ENCODE results near the gene TARDBP. TPM values are rescaled to one million over a fixed set of nuclear protein-coding genes. Genes with fewer than 3 reads are reported as not detected.
"Not testable (repeated sequence)": the region's sequence is repeated elsewhere in the genome, so short reads cannot be mapped to it uniquely, and the experiment has no call there.

The TARDBP gene
- polyA plus RNA-seq, 3 donors: 49.4 to 79.5 (median 61.4) TPM

DNA sequence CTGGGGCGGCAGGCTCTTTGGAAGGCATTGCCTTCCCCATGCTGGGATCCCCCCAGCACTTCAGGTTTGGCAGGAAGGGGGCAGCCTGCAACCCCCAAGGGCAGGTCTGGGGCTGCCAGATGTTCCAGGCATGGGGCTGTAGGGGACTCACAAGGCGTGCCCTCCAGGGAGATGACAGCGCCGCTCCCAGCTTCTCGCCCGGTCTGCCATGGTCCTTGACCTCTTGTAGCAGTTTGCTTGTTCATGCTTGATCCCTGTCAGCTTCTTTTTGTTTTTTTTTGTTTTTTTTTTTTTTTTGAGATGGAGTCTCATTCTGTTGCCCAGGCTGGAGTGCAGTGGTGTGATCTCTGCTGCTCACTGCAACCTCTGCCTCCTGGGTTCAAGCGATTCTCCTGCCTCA is 21.6 kb upstream of the TARDBP start:
- no peak for DNase-seq
- Histone ChIP-seq H3K4me1 (ENCODE audit: control insufficient read depth in 1 of 2, insufficient read depth in 2 of 2, low read length in 2 of 2) (no peaks in the 10 kb centered on the region), H4K20me1 (ENCODE audit: insufficient read depth, low read length) (no peaks in the 10 kb centered on the region), H2AFZ (ENCODE audit: insufficient read depth, low read depth, low read length, poor library complexity, severe bottlenecking) (no peak overlapping the region), H3K9ac (ENCODE audit: insufficient read depth, low read length, poor library complexity, severe bottlenecking) (no peak overlapping the region), H3K4me3 (replicated peaks in 1 of 3; ENCODE audit: low read depth in 2 of 3, low read length in 3 of 3) (no peak overlapping the region), H3K27ac (ENCODE audit: low read depth in 1 of 2, low read length in 2 of 2) (no peak overlapping the region), H3K36me3 (replicated peaks in 1 of 2; ENCODE audit: control insufficient read depth in 1 of 2, insufficient read depth in 2 of 2, low read length in 2 of 2) (no peaks in the 10 kb centered on the region), H3K9me3 (replicated peaks in 1 of 2; ENCODE audit: control insufficient read depth in 1 of 2, insufficient read depth in 1 of 2, low read length in 2 of 2) (no peaks in the 10 kb centered on the region), H3K4me2 (replicated peaks; ENCODE audit: extremely low read depth, low read length, poor library complexity, severe bottlenecking) (no peak overlapping the region), H3K27me3 (ENCODE audit: control insufficient read depth in 2 of 2, insufficient read depth in 2 of 2, low read length in 2 of 2) (no peaks in the 10 kb centered on the region), H3K79me2 (ENCODE audit: insufficient read depth, low read length) (no peaks in the 10 kb centered on the region)
- no peak overlapping the region for H3K27ac Mint-ChIP-seq
- H3K4me1 Mint-ChIP-seq: peaks cover 14% of the 10 kb centered on the region
- H3K36me3 Mint-ChIP-seq: no peaks in the 10 kb centered on the region
- intact Hi-C loops (cut with micrococcal nuclease): no loop called here
- H3K27me3 Mint-ChIP-seq (ENCODE audit: low read depth in 3 of 3): peaks cover 5 to 8% (median 7%) of the 10 kb centered on the region in 3 donors
- H3K4me3 Mint-ChIP-seq: no peak overlapping the region
- TF ChIP-seq, protein P1, sequence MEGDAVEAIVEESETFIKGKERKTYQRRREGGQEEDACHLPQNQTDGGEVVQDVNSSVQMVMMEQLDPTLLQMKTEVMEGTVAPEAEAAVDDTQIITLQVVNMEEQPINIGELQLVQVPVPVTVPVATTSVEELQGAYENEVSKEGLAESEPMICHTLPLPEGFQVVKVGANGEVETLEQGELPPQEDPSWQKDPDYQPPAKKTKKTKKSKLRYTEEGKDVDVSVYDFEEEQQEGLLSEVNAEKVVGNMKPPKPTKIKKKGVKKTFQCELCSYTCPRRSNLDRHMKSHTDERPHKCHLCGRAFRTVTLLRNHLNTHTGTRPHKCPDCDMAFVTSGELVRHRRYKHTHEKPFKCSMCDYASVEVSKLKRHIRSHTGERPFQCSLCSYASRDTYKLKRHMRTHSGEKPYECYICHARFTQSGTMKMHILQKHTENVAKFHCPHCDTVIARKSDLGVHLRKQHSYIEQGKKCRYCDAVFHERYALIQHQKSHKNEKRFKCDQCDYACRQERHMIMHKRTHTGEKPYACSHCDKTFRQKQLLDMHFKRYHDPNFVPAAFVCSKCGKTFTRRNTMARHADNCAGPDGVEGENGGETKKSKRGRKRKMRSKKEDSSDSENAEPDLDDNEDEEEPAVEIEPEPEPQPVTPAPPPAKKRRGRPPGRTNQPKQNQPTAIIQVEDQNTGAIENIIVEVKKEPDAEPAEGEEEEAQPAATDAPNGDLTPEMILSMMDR (IDR thresholded peaks at IDR 0.05): no peak
- 98% methylated on average over 7 of the region's 7 CpGs for WGBS (ENCODE audit: insufficient coverage)
- H3K9me3 Mint-ChIP-seq: peaks cover 0 to 3% (median 0%) of the 10 kb centered on the region in 7 donors

DNA sequence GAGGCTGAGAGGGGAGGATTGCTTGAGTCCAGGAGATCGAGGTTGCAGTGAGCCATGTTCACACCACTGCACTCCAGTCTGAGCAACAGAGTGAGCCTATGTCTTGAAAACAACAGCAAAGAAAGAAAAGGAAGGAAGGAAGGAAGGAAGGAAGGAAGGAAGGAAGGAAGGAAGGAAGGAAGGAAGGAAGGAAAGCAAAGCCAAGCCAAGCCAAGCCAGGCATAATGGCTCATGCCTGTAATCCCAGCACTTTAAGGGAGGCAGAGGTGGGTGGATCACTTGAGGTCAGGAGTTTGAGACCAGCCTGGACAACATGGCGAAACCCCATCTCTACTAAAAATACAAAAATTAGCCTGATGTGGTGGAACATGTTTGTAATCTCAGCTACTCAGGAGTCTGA is 20.4 kb upstream of the TARDBP start:
- H3K4me1 Mint-ChIP-seq; H3K4me3 Mint-ChIP-seq; H3K9me3 Mint-ChIP-seq; H3K36me3 ChIP-seq (replicated peaks in 1 of 2; ENCODE audit: control insufficient read depth in 1 of 2, insufficient read depth in 2 of 2, low read length in 2 of 2); H3K36me3 Mint-ChIP-seq; H2AFZ ChIP-seq (ENCODE audit: insufficient read depth, low read depth, low read length, poor library complexity, severe bottlenecking); H3K4me1 ChIP-seq (ENCODE audit: control insufficient read depth in 1 of 2, insufficient read depth in 2 of 2, low read length in 2 of 2); H3K9me3 ChIP-seq (replicated peaks in 1 of 2; ENCODE audit: control insufficient read depth in 1 of 2, insufficient read depth in 1 of 2, low read length in 2 of 2); H3K79me2 ChIP-seq (ENCODE audit: insufficient read depth, low read length); H3K4me2 ChIP-seq (replicated peaks; ENCODE audit: extremely low read depth, low read length, poor library complexity, severe bottlenecking); H3K27me3 Mint-ChIP-seq (ENCODE audit: low read depth in 3 of 3); H3K9ac ChIP-seq (ENCODE audit: insufficient read depth, low read length, poor library complexity, severe bottlenecking); H3K27me3 ChIP-seq (ENCODE audit: control insufficient read depth in 2 of 2, insufficient read depth in 2 of 2, low read length in 2 of 2); intact Hi-C loops (cut with micrococcal nuclease); H4K20me1 ChIP-seq (ENCODE audit: insufficient read depth, low read length); H3K27ac ChIP-seq (ENCODE audit: low read depth in 1 of 2, low read length in 2 of 2); DNase-seq; H3K4me3 ChIP-seq (replicated peaks in 1 of 3; ENCODE audit: low read depth in 2 of 3, low read length in 3 of 3): not testable (repeated sequence)
- H3K27ac Mint-ChIP-seq: peak overlapping the region in 2 of 7 donors; percentile 26 to 86
- no CpG with 5 or more reads among the region's 2 CpGs for WGBS (ENCODE audit: insufficient coverage)

Measured in CD14-positive monocyte (primary cell).